GM21723 (cell line): ENCODE results near the gene HBD.

ENCODE experiments used
- ATAC-seq: cut with Tn5 transposase; IDR thresholded peaks from one replicate; pipeline ENCODE4 v1.9.1; 2021; ENCODE audit warnings: mild to moderate bottlenecking, moderate library complexity; ENCODE audit not compliant: unreplicated experiment

HBD gene

DNA sequence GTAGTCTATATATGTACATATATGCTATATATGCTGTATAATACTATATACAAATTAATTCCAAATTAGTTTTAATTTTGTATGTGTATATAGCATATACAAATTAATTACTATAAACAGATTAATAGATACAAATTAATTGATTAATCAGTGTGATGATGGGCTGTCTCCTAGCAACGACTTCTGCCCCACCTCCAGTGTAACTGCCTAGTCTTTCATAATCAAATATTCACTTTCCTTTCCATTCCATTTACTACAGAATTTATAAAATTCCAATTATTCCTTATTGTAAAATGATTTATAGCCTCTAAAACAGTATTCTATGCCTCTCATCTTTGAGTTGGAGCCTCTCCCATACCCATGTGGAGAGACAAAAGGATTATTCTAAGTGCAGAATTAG lies 976 bp downstream of the HBD start:
- ATAC-seq = no peak

DNA sequence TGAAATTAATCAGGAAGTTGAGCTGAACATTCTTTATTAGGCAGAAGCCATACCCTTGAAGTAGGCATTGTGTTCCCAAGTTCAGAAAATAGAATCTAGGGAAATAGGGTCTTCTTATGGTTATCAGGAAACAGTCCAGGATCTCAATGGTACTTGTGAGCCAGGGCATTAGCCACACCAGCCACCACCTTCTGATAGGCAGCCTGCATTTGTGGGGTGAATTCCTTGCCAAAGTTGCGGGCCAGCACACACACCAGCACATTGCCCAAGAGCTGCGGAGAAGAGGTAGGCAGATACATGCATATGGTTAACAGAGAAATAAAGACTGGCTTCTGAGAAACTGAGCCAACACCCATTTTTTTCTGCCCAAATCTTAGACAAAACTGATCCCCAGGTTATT lies 1.5 kb downstream of the HBD start:
- no peak for ATAC-seq

DNA sequence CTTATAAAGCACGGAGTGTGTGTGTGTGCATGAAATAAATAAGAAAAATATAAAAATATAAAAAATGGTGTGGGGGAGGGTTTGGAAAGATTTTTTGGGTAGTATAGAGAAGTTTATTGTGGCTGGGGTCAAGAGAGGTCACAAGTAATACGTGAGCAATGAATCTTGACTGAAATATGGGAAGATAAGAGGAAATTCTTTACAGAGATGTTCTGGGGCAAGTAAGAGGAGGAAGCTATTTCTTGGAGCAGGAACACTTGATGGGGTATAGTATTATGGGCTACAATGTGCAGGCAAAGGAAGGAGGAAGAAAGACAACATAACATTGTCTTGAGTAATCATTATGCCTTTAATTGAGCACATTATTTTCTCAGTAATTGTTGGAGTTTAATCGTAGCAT lies 2.1 kb downstream of the HBD start:
- ATAC-seq = no peak

DNA sequence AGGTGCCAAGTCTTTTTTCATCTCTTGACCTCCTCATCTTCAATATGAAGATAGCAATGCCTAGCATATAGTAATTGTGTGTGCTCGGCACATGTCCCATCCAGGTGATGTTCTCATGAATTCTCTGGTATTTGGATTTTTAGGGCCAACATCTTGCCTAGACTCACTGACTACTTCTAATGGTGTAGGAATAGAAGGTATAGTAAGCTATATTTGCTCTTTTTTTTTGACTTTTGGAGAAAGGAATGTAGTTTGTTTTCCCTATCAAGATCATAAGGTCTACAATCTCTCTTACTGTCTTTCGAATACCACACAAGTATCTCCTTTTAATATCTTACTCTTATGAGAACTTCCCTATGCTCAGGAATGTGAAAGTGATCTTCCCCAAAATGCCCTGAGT lies 3.2 kb downstream of the HBD start:
- ATAC-seq = no peak

DNA sequence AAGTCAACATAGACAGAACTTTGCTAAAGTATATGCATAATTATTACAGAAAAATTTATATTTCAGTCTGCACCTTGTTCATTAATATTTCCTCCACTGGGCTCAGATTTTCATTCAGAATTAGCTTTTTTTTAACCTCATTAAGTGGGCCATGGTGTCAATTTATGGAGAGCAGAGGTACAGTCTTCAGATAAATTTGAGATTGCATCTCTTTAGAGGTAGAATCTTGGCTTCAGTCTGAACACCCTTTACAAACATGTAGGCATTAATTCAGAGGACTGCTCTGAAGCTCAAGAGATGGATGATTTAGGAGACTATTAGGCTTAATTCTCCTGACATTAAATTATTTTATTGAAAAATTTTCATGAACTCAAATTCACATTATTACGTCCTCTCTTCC lies 4.0 kb downstream of the HBD start:
- ATAC-seq = no peak

DNA sequence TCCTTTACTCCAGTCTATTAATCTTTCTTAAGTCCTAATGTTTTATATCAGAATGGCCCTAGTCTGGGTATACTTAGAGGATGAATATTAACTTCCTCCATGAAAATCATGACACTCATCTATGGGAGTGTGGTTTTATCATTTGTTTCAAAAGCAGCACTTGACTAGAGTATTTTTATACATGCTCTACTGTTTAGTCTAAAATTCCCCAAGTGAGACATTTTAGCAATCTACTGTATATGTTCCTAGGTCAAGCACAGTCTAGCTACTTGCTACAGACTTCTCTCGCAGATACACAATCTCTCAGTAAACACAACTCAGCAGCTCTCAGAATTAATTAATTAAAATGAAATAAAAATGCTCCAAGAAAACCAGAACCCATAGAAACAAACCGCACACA lies 4.5 kb downstream of the HBD start:
- ATAC-seq = no peak

DNA sequence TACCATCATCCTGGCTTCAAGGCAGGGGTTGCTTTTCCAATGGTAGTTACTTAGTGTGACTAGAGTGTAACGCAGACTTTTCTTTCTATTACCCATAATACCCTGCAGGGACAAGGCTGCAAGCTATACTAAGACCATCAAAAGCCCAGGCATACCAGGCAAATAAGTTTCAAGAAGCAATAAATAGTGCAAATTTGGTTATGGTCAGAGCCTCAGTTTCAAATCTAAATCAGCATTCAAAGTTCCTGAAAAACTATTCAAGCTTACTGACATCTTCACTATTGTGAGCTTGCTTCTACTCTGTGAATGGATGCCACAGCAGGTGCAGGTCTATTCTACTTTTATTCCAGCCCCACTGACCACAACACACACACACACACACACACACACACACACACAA lies 4.9 kb downstream of the HBD start:
- no peak for ATAC-seq

DNA sequence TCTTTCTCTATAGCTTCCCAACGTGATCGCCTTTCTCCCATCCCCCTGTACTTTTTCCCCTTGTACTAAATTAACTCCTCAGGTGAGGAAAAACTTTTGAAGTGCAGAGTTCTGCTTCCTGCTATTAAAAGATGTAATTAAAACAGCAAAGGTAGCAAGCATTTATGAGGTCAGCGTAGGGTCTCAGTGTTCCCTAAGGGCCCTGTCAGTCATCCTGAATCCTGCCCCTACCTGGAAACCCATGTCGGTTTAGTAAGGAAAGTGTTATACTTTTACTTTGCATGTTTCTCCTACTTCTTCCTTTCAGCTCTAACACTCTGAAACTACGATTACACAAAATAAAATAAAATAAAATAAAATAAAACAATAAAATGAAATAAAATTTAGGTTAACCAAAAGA lies 6.2 kb downstream of the HBD start:
- no peak for ATAC-seq

DNA sequence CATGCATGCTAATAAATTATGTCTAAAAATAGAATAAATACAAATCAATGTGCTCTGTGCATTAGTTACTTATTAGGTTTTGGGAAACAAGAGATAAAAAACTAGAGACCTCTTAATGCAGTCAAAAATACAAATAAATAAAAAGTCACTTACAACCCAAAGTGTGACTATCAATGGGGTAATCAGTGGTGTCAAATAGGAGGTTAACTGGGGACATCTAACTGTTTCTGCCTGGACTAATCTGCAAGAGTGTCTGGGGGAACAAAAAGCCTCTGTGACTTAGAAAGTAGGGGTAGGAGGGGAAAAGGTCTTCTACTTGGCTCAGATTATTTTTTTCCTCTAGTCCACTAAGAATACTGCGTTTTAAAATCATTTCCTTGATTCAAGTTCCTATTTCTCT lies 6.6 kb downstream of the HBD start:
- no peak for ATAC-seq

DNA sequence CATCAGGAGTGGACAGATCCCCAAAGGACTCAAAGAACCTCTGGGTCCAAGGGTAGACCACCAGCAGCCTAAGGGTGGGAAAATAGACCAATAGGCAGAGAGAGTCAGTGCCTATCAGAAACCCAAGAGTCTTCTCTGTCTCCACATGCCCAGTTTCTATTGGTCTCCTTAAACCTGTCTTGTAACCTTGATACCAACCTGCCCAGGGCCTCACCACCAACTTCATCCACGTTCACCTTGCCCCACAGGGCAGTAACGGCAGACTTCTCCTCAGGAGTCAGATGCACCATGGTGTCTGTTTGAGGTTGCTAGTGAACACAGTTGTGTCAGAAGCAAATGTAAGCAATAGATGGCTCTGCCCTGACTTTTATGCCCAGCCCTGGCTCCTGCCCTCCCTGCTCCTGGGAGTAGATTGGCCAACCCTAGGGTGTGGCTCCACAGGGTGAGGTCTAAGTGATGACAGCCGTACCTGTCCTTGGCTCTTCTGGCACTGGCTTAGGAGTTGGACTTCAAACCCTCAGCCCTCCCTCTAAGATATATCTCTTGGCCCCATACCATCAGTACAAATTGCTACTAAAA lies 7.5 kb downstream of the HBD start, which contains the start of gene HBB:
Gene HBB, minus strand, starts transcription at position 340 of the 579 bp plus-strand sequence. Its CDS starts 50 bp downstream, at position 290.
- no peak for ATAC-seq

DNA sequence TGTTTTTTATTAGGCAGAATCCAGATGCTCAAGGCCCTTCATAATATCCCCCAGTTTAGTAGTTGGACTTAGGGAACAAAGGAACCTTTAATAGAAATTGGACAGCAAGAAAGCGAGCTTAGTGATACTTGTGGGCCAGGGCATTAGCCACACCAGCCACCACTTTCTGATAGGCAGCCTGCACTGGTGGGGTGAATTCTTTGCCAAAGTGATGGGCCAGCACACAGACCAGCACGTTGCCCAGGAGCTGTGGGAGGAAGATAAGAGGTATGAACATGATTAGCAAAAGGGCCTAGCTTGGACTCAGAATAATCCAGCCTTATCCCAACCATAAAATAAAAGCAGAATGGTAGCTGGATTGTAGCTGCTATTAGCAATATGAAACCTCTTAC lies 8.8 kb downstream of the HBD start:
- ATAC-seq = no peak

DNA sequence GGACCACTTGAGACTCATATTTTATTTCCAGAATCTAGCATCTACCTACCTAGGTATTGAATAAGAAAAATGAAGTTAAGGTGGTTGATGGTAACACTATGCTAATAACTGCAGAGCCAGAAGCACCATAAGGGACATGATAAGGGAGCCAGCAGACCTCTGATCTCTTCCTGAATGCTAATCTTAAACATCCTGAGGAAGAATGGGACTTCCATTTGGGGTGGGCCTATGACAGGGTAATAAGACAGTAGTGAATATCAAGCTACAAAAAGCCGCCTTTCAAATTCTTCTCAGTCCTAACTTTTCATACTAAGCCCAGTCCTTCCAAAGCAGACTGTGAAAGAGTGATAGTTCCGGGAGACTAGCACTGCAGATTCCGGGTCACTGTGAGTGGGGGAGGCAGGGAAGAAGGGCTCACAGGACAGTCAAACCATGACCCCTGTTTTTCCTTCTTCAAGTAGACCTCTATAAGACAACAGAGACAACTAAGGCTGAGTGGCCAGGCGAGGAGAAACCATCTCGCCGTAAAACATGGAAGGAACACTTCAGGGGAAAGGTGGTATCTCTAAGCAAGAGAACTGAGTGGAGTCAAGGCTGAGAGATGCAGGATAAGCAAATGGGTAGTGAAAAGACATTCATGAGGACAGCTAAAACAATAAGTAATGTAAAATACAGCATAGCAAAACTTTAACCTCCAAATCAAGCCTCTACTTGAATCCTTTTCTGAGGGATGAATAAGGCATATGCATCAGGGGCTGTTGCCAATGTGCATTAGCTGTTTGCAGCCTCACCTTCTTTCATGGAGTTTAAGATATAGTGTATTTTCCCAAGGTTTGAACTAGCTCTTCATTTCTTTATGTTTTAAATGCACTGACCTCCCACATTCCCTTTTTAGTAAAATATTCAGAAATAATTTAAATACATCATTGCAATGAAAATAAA lies 9.5 kb downstream of the HBD start:
- ATAC-seq = no peak

DNA sequence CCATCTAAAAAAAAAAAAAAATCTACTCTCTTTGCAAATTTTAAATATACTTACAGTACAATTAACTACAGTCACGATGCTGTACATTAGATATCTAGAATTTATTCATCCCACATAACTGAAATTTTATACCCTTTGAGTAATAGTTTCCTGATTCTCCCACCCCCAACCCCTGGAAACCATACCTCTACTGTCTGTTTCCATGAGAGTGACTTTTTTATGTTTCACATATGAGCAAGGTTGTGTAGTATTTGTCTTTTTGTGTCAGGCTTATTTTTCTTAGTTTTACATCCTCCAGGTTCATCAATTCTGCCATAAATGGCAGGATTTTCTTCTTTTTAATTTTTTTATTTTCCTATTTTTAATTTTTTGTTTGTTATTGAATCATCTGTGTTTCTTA lies 10.6 kb downstream of the HBD start:
- ATAC-seq = no peak

DNA sequence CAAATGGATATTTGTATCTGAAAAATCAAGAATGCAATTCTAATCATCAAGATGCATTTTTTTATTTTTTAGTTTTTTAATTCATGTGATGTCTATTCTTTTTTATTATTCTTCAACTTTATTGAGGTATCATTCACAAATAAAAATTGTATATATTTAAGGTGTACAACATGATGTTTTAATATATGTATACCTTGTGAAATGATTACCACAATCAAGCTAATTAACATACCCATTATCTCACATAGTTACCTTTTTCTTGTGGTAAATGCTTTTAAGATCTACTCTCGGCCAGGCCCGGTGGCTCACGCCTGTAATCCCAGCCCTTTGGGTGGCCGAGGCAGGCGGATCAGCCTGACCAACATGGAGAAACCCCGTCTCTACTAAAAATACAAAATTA lies 11.1 kb downstream of the HBD start:
- ATAC-seq = no peak

DNA sequence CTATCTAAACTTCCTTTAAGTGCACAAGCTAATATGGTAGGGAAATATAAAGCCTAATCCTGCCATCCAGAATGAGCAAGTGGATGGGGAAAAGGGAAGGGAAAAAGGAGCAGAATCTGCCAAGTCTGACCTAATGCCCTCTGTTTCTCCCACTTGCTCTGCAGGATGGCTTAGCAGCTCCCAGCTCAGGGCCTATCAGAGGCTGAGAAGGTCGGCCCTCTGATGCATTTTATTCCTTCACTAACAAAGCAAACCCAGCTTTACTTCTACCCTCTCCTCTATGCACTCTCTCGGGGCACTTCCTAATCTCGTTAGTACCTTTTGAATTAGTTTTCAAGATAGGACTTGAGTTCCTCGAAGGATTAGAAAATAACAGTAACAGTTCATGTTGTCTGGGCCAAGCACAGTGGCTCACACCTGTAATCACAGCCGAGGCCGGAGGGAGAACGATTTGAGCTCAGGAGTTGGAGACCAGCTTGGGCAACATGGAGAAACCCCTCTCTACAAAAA lies 23.9 kb downstream of the HBD start:
- ATAC-seq = no peak

DNA sequence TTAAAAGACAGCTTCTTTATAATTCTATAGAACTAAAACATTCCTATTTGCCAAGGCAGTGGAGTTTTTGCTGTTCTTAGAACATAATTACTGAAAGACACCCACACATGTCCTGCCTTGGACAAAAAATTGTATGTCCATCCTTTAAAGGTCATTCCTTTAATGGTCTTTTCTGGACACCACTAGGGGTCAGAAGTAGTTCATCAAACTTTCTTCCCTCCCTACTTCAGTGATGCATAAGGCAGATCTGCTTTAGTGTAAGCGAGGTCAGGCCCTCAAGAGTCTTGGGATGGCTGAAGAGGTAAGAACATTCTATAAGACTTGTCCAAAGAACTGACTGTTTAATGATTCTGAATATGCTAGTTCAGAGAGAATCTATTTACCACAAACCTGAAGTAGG lies 29.5 kb downstream of the HBD start:
- ATAC-seq = peak; percentile 83

DNA sequence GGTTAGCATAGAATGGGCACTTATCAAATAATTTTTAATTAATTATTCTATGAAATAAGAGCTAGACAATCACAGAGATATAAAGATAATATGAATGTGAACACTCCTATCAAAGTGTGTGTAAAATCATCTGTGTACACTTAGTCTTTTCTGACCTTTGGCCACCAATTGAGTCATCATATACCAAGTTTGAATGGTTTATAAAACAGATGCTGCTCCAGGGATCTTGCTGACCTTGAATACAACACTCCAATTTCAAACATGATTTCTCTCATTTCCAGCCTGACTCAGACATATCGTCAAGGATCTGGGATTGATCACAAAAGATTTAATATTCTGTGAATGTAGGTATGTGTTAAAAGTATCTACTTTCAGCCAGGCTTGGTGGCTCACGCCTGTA lies 30.9 kb downstream of the HBD start:
- no peak for ATAC-seq

DNA sequence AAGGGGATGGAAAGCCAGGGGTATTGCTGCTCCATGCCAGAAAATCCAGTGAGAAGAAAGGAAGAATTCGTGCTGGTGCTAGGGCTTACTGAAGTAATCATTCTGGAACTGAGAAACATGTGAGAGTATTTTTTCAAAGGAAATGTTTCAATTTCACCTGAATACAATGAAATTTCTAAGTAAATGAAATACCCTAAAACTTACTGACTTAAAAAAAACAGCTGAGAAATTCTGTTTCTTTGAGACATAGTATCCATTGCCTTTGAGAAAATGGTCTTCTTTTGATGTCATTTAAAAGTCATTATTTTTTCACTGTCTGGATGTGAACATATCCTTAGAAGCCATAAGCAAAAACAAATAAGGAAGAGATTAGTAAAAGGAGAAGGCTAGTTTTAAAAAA lies 33.7 kb downstream of the HBD start, which contains the start of gene OR51V1:
Gene OR51V1, minus strand, starts transcription at position 101 of the 400 bp plus-strand sequence. Its CDS starts 0 bp downstream, at position 101.
- no peak for ATAC-seq

DNA sequence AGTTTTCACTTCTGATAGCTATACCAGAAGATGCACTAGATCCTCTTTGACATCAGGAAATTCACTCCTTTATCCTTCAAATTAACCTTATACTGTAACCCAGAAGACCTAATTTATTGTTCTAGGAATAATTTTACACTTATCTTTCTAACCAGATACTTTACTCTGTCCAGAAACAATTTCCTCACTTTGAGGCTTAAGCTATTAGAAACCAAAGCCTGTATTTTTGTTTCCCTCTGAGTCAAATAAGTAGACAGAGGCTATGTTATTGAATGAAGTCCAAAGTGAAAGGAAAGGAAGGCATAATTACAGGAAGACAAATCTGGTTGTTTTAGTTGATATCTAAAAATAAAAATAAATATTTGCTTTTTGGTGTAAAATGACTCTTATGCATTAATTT lies 36.0 kb downstream of the HBD start:
- ATAC-seq = no peak

DNA sequence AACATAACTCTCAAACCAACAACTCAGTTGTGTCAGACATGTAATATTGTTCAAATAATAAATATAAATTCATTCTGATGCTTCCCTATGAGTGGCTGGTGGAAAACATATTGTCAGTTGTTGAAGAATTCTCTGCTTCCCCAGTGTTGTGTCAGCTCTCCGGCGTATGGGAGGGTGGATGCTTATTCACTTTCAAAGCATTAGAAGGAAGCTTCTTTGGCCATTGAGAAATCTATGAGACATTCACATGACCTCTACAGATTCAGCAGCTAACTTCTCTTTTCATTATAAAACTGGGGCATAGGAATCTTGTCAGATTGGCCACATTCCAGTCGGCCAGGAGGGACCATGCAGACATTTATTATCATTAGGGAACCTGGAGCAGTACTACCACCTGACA lies 36.7 kb downstream of the HBD start:
- no peak for ATAC-seq

DNA sequence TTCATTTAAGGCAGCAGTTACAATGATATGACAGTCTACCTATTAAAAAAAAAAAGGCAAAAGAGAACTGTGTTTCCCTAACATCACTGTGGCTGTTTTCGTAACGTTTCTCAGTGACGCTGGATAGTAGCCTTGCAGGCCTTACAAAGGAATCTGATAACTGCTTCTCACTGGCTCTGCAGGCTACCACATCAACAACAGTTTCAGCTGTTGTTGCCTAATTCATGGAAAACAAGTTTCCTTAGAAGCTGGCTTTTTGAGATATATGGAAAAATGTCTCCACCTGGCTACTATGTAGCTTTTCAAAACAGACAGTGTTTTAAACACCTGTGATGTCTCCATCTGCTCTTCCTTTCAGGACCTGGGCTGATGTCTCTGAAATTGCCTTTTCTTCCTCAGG lies 37.6 kb downstream of the HBD start:
- ATAC-seq = no peak

DNA sequence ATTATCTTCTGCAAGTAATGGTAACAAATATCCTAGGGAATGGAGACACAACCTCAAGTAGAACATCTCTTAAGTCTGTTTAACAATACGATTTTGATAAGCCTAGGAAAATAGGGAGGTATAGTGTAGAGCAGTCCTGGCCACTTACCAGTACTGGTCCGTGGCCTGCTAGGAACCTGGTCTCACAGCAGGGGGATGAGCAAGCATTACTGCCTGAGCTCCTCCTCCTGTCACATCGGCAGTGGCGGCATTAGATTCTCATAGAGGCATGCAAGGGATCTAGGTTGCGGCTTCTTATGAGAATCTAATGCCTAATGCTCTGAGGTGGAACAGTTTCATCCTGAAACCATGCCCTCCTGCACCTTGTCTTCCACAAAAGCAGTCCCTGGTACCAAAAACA lies 38.2 kb downstream of the HBD start:
- ATAC-seq = no peak
